Measurements from ENCODE around the gene YBEY.

GRCh38 chr21:46336603-46337002, 50.5 kb downstream of the YBEY start:
- TF ChIP-seq, protein P1, sequence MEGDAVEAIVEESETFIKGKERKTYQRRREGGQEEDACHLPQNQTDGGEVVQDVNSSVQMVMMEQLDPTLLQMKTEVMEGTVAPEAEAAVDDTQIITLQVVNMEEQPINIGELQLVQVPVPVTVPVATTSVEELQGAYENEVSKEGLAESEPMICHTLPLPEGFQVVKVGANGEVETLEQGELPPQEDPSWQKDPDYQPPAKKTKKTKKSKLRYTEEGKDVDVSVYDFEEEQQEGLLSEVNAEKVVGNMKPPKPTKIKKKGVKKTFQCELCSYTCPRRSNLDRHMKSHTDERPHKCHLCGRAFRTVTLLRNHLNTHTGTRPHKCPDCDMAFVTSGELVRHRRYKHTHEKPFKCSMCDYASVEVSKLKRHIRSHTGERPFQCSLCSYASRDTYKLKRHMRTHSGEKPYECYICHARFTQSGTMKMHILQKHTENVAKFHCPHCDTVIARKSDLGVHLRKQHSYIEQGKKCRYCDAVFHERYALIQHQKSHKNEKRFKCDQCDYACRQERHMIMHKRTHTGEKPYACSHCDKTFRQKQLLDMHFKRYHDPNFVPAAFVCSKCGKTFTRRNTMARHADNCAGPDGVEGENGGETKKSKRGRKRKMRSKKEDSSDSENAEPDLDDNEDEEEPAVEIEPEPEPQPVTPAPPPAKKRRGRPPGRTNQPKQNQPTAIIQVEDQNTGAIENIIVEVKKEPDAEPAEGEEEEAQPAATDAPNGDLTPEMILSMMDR (conservative IDR thresholded peaks at IDR 0.05), result no peak
- no peak for TF ChIP-seq ZFX (IDR thresholded peaks at IDR 0.05)

Data from C4-2B (cell line).